HepG2 (cell line): Measurements from ENCODE around the gene CEP63. TPM values are rescaled to one million over a fixed set of nuclear protein-coding genes. Genes with fewer than 3 reads are reported as not detected.

ENCODE experiments used
- ATAC-seq: fragments of 200-7000 bp; cut with Tn5 transposase; 3 replicates; pipeline ENCODE4 v1.9.1; 2020; ENCODE audit warnings: mild to moderate bottlenecking, moderate library complexity
- BruUV-seq: library from RNA; stranded (reverse); fragments of 400-500 nt; replicated peaks from 2 replicates; lab custom pipeline; 2021; lab: Mats Ljungman, UMichigan
- CTCF ChIA-PET: fragments of 300-600 bp; formaldehyde crosslinking; extraction: SDS; loops from one replicate; lab custom pipeline; 2021; ENCODE audit warnings: low total read pairs, inconsistent platforms, low intra/inter-chr PET ratio; lab: Yijun Ruan, JAX
- POLR2A ChIA-PET: fragments of 350-600 bp; sonication (Branson Sonifier 250); formaldehyde crosslinking; loops from one replicate; lab custom pipeline; 2020; ENCODE audit warnings: antibody characterized with exemption, inconsistent platforms; lab: Yijun Ruan, JAX
- DNase-seq: peaks from one replicate; pipeline ENCODE4 v3.0.0-alpha.2; 2015; ENCODE audit warnings: low spot score
- FAIRE-seq: peaks from 3 replicates; lab custom pipeline; 2011; peaks lifted over from hg19 to GRCh38; lab: Jason Lieb, UNC
- H2AFZ ChIP-seq: one replicate; pipeline ENCODE4 v1.6.1; 2011; ENCODE audit warnings: low read length, inconsistent platforms
- H3K27ac ChIP-seq: fragments of 300-600 bp; 3 replicates; pipeline ENCODE4 v1.8.0; 2011; ENCODE audit warnings: mixed run types, mild to moderate bottlenecking, mixed read lengths, low read length, inconsistent platforms; ENCODE audit not compliant: insufficient read depth; ENCODE audit errors: extremely low read length
- H3K27me3 ChIP-seq, 2 experiments: fragments of 200-600 bp in 1 of 2; 2 replicates in 1 of 2; 3 replicates in 1 of 2; pipeline versions ENCODE4 v1.6.0 to v1.8.0; 2011; ENCODE audit warnings: low read length in 2 of 2, mild to moderate bottlenecking in 2 of 2, moderate library complexity in 2 of 2, inconsistent platforms in 1 of 2; ENCODE audit not compliant: insufficient read depth in 2 of 2, control insufficient read depth in 1 of 2
- H3K36me3 ChIP-seq, 2 experiments: fragments of 200-600 bp in 1 of 2; replicated peaks in 1 of 2; 2 replicates in 1 of 2; 3 replicates in 1 of 2; pipeline versions ENCODE4 v1.5.1 to v1.8.0; 2011; ENCODE audit warnings: low read length in 2 of 2, inconsistent platforms in 1 of 2; ENCODE audit not compliant: insufficient read depth in 2 of 2, control insufficient read depth in 1 of 2
- H3K4me1 ChIP-seq: 2 replicates; pipeline ENCODE4 v1.5.1; 2012; ENCODE audit warnings: low read length, inconsistent platforms; ENCODE audit not compliant: insufficient read depth
- H3K4me2 ChIP-seq: 2 replicates; pipeline ENCODE4 v1.6.0; 2011; ENCODE audit warnings: low read depth, low read length, inconsistent platforms
- H3K4me3 ChIP-seq, 3 experiments: fragments of 200-600 bp in 1 of 3; sonication (generic), shearing (Covaris generic) in 1 of 3; replicated peaks in 1 of 3; 2 replicates each; pipeline ENCODE4 v1.5.1; 2011 to 2016; ENCODE audit warnings: low read length in 3 of 3, inconsistent platforms in 2 of 3, low read depth in 2 of 3, mild to moderate bottlenecking in 2 of 3, control low read depth in 1 of 3, mixed read lengths in 1 of 3; ENCODE audit not compliant: insufficient read depth in 1 of 3
- H3K79me2 ChIP-seq: one replicate; pipeline ENCODE4 v1.6.1; 2011; ENCODE audit warnings: low read length, inconsistent platforms; ENCODE audit not compliant: insufficient read depth
- H3K9ac ChIP-seq: 2 replicates; pipeline ENCODE4 v1.6.0; 2011; ENCODE audit warnings: mild to moderate bottlenecking, low read depth, low read length, inconsistent platforms; ENCODE audit not compliant: insufficient read depth
- H3K9me3 ChIP-seq: 2 replicates; pipeline ENCODE4 v1.5.1; 2012; ENCODE audit warnings: mild to moderate bottlenecking, low read length
- H4K20me1 ChIP-seq: 2 replicates; pipeline ENCODE4 v1.6.0; 2011; ENCODE audit warnings: inconsistent platforms, mild to moderate bottlenecking, low read length, moderate library complexity; ENCODE audit not compliant: insufficient read depth
- PAXIP1 ChIP-seq: sonication (generic); formaldehyde crosslinking; conservative IDR thresholded peaks from 2 replicates; pipeline ENCODE4 v1.4.0; 2020; ENCODE audit warnings: mild to moderate bottlenecking, missing genetic modification reagents, moderate library complexity
- ZNF292 ChIP-seq: sonication (generic); formaldehyde crosslinking; IDR thresholded peaks from 2 replicates; pipeline ENCODE4 v1.8.1; 2022; ENCODE audit warnings: mild to moderate bottlenecking, low read depth, missing genetic modification reagents, borderline replicate concordance
- ZNF513 ChIP-seq: sonication (generic); formaldehyde crosslinking; conservative IDR thresholded peaks from 2 replicates; pipeline ENCODE4 v1.5.0; 2020; ENCODE audit warnings: missing genetic modification reagents
- WGBS: methylation state at CpG from one replicate; pipeline ENCODE4 v1.1.6; 2017; ENCODE audit warnings: low lambda C conversion rate; 5-methylcytosine and 5-hydroxymethylcytosine counted together
- in situ Hi-C: cut with HindIII; loops from 2 replicates; pipeline ENCODE4 v1.10.0; 2017; ENCODE audit warnings: low pct_unique_long_range_greater_than_20kb; ENCODE audit not compliant: extremely low pct_ligation_motif_present
- intact Hi-C: fragments of 100-400 bp; cut with micrococcal nuclease; formaldehyde crosslinking; loops from one replicate; pipeline ENCODE4 v1.10.0; 2022; ENCODE audit not compliant: unreplicated experiment
- polyA plus RNA-seq, 8 experiments: library from polyadenylated mRNA; depleted of rRNA in 3 of 8; stranded (reverse) in 7 of 8; unstranded in 1 of 8; fragments of >200 nt; fragmentation: Illumina TruSeq in 4 of 8; extraction: Trizol in 4 of 8; gene quantifications; 2 replicates each; pipeline versions ENCODE4 v1.2.1 to v1.2.3, GENCODE V29; 2011 to 2016; ENCODE audit warnings: low read depth in 4 of 8, missing spikeins in 1 of 8, mixed read lengths in 1 of 8; ENCODE audit not compliant: insufficient read depth in 1 of 8
- total RNA-seq, 5 experiments: library from RNA; depleted of rRNA; stranded (reverse); fragments of >200 nt; fragmentation: Illumina TruSeq; extraction: Trizol; gene quantifications; 2 replicates each; pipeline ENCODE4 v1.2.3, GENCODE V29; 2016; ENCODE audit warnings: low read depth in 1 of 5

CEP63 gene
- total and polyA plus RNA-seq, 2 of the 13 experiments (the other 11 are each of a cell fraction or from before 2014, with no cell fraction given) = 7.2 to 18.4 TPM

- Histone ChIP-seq H3K79me2 (no peaks in the 10 kb centered on the region), H3K4me2 (no peak overlapping the region), H3K27me3 (peaks cover 0 to 3% of the 10 kb centered on the region in 2 experiments; a peak in 1 of 5 replicates), H3K27ac (no peak overlapping the region), H4K20me1 (no peaks in the 10 kb centered on the region), H3K9ac (no peak overlapping the region), H3K4me3 (no peak overlapping the region), H3K4me1 (0 out of 2 replicates have a peak, but pooled peaks cover 8% of the 10 kb centered on the region), H3K36me3 (no peaks in the 10 kb centered on the region), H3K9me3 (no peaks in the 10 kb centered on the region), H2AFZ (no peak overlapping the region)
- ChIA-PET POLR2A (no interaction called here), CTCF (no interaction called here)
- FAIRE-seq (no peak), ATAC-seq (no peak), DNase-seq (no peak)
- no TSS peak for BruUV-seq
- intact Hi-C loops (no loop called here), in situ Hi-C loops (loop anchor here (25.0 kb wide), 2 partner anchors 892 to 1267 kb away; no protein-coding TSS in a partner anchor)
- 0% methylated on average over 1 of the region's 8 CpGs for WGBS
- TF ChIP-seq ZNF292 (CRISPR knock-in tag) (no peak), ZNF513 (CRISPR knock-in tag) (no peak), PAXIP1 (CRISPR knock-in tag) (no peak)
Observed at GRCh38 chr3:134619884-134620445, 134.1 kb downstream of the CEP63 start.
